Forelimb muscle (tissue), 1 donor: ENCODE results near the gene TM9SF3. TPM values are rescaled to one million over a fixed set of nuclear protein-coding genes. Genes with fewer than 3 reads are reported as not detected.
"Not testable (repeated sequence)": the region's sequence is repeated elsewhere in the genome, so short reads cannot be mapped to it uniquely, and the experiment has no call there.

Source experiments
- DNase-seq: peaks from one replicate; pipeline ENCODE4 v3.0.0-alpha.2; 2013; ENCODE audit warnings: low read depth
- polyA plus RNA-seq: library from polyadenylated mRNA; unstranded; fragments of 120-200 nt; gene quantifications from one replicate; pipeline ENCODE4 v1.2.1, GENCODE V29; 2013; ENCODE audit not compliant: insufficient read length

Gene TM9SF3
- polyA plus RNA-seq, 1 donor = 76.7 TPM

GRCh38 chr10:96600337-96600736 lies 13.5 kb upstream of the TM9SF3 start:
- DNase-seq = no peak

DNA sequence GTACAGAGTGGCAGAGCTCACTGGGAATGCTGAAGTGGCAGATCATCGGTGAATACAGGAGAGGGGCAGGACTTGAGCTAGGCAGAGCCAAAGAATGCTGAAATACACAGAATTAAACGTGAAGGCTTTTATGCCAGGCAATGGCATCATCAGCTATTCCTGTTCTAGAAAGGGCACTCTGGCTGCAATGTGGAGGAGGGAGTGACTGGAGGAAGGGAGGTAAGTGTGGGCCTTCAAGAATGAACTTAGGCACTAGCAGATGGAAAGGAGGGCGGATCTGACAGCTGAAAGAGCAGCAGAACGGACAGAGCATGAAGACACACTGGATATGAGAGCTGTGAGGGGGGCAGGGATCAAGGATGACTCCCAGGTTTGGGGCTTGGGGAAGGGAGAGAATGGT lies 12.0 kb upstream of the TM9SF3 start:
- no peak for DNase-seq

- DNase-seq = no peak
Measured at GRCh38 chr10:96596422-96597407, 9.9 kb upstream of the TM9SF3 start.

GRCh38 chr10:96595741-96596140 lies 8.9 kb upstream of the TM9SF3 start:
- DNase-seq = no peak

DNA sequence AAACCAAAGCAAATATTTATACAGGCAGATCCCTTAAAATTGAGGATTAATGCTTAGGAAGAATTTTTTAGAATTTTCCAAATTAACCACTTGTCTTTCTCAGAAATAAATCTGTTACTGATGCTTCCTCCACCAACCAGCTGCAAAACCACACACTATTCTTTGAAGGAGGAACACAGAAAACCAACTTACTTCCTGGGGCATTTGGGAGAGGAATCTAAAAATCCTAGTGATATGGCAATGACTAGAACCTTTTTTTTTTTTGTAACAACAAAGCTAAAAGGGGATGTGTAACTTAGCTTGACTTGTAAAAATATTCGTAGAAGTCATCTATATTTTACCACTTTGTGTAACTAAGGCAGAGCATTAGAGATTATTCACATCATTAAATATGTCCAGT lies 5.1 kb upstream of the TM9SF3 start:
- DNase-seq = no peak

GRCh38 chr10:96588616-96589419 lies 2.0 kb upstream of the TM9SF3 start:
- DNase-seq = no peak

GRCh38 chr10:96588060-96588554 lies 1.3 kb upstream of the TM9SF3 start:
- no peak for DNase-seq

GRCh38 chr10:96587264-96588059 lies 650 bp upstream of the TM9SF3 start:
- DNase-seq = peak; percentile 50

GRCh38 chr10:96585736-96586418 lies 935 bp downstream of the TM9SF3 start:
- no peak for DNase-seq

- no peak for DNase-seq
Measured at GRCh38 chr10:96584474-96584873, 2.3 kb downstream of the TM9SF3 start.

- DNase-seq = no peak
Measured at GRCh38 chr10:96584035-96584434, 2.8 kb downstream of the TM9SF3 start.

DNA sequence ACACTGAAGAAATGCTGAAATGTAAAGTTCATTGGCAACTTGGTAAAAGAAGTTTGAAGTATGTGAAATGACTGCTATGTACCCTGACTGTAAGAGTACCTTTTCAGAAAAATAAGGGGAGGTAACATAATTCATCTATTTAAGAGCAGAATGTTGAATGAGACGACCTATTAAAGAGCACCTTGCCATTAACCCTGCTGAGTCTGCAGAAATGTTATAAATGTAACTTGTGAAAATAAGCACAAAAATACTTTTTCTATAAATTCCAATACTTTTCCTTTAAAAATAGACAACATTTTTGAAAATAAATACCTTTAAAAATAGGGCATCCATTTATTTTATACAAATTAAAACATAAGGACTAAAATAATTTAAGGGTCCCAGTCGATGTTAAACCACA lies 7.7 kb downstream of the TM9SF3 start:
- no peak for DNase-seq

DNA sequence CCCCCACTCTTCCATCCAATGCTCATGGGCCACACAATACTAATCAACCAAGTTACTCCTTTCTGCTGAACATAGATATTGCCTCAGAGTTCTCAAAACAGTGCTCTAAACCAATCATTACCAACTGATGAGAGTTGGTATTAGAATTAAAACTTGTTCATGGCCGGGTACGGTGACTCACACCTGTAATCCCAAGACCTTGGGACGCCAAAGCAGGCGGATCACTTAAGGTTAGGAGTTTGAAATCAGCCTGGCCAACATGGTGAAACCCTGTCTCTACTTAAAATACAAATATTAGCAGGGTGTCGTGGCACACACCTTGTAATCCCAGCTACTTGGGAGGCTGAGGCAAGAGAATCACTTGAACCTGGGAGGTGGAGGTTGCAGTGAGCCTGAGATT lies 8.2 kb downstream of the TM9SF3 start:
- no peak for DNase-seq

DNA sequence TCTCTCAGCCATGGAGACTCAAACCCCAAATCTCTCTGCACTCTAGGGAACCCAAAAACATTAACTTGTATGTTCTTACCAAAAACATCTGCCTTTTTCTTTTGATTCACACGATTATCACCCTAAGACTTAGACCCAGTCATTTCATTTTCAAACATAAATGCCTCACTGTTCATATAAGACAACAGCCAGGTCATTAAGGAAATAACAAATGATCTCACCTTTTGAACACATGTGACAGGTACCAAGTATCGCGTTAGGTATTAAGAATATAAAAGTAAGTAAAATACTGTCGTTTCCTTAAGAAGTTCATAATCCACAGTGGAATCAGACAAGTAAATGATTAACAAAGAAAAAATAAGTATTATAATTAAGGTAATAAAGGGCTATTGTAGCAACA lies 8.8 kb downstream of the TM9SF3 start:
- no peak for DNase-seq

DNA sequence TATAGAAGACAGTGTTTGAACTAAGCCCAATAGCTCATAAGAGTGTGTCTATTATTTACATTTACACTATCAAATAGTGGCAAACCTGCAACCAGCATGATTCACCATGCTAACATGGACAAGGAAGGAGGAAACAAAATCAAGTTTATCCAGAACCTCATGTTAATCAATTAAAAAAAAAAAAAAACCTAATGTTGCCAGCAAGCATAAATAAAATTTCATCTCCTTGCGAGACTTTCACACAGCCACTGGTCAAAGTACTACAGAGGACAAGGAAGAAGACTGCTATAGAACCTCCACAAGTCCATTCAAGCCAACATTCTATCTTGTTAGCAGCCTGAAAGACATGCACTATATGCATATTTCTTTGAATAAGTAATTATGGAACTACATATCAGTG lies 9.7 kb downstream of the TM9SF3 start:
- DNase-seq = no peak

- no peak for DNase-seq
Measured at GRCh38 chr10:96576277-96576980, 10.4 kb downstream of the TM9SF3 start.

- not testable (repeated sequence) for DNase-seq
Measured at GRCh38 chr10:96574564-96574963, 12.2 kb downstream of the TM9SF3 start.

GRCh38 chr10:96573036-96573435 lies 13.8 kb downstream of the TM9SF3 start:
- DNase-seq = no peak

GRCh38 chr10:96570983-96571964 lies 15.5 kb downstream of the TM9SF3 start:
- DNase-seq = no peak
